DOHH2 (cell line): ENCODE results near the gene ITGB7.

Experiments
- CTCF ChIP-seq: fragments of 200-600 bp; sonication (generic); IDR thresholded peaks from one replicate; pipeline ENCODE4 v1.5.1; 2014; ENCODE audit warnings: antibody characterized with exemption, mild to moderate bottlenecking, low read depth, low read length; ENCODE audit not compliant: poor library complexity, severe bottlenecking
- EZH2phosphoT487 ChIP-seq: fragments of 200-600 bp; sonication (generic); IDR thresholded peaks from 2 replicates; pipeline ENCODE4 v1.6.1; 2017; ENCODE audit warnings: borderline replicate concordance, mild to moderate bottlenecking, antibody characterized with exemption, low read length, moderate library complexity, mixed read lengths

- no peak for TF ChIP-seq CTCF
- no peak; the same call in 1 of the 2 replicates for TF ChIP-seq EZH2phosphoT487
Observed at GRCh38 chr12:53231671-53231920, 24.5 kb upstream of the ITGB7 start.
